ENCODE results near the gene PIM3.

Gene PIM3

GRCh38 chr22:49928185-49928495 is 32.4 kb upstream of the PIM3 start:
- DNase-seq (ENCODE audit: low read depth) = no peak

- DNase-seq (ENCODE audit: low read depth) = no peak
Measured at GRCh38 chr22:49928555-49929210, 31.9 kb upstream of the PIM3 start.

- peak; percentile 72 for DNase-seq (ENCODE audit: low read depth)
Measured at GRCh38 chr22:49929211-49929979, 31.2 kb upstream of the PIM3 start.

DNA sequence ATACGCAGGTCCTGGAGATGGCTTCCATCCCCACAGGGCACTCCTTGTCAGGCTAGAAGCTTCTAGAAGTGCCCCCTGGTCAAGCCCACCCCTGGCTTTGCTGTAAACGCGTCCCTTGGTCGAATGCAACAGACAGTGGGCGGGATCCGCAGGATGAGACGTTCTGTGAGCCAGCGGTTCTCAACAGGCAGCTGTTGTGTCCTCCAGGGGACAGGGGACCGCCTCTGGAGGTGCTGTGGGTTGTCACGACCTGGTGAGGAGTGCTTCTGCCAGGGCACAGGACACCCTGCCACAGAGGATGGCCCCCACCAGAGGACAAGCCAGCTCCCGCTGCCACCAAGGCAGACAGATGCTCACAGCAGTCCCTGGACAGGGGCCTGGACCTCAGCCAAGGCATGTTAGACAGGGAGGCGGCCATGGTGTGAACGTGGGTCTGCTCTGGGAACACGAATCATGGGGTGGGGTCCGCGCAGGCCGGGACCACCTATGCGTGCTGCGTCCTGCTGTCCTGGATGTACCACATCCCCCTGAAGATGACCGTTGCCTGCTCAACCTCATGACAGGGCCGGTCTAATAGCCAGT is 30.5 kb upstream of the PIM3 start:
- no peak for DNase-seq (ENCODE audit: low read depth)

GRCh38 chr22:49930596-49931412 is 29.8 kb upstream of the PIM3 start:
- DNase-seq (ENCODE audit: low read depth) = peak; percentile 47

DNA sequence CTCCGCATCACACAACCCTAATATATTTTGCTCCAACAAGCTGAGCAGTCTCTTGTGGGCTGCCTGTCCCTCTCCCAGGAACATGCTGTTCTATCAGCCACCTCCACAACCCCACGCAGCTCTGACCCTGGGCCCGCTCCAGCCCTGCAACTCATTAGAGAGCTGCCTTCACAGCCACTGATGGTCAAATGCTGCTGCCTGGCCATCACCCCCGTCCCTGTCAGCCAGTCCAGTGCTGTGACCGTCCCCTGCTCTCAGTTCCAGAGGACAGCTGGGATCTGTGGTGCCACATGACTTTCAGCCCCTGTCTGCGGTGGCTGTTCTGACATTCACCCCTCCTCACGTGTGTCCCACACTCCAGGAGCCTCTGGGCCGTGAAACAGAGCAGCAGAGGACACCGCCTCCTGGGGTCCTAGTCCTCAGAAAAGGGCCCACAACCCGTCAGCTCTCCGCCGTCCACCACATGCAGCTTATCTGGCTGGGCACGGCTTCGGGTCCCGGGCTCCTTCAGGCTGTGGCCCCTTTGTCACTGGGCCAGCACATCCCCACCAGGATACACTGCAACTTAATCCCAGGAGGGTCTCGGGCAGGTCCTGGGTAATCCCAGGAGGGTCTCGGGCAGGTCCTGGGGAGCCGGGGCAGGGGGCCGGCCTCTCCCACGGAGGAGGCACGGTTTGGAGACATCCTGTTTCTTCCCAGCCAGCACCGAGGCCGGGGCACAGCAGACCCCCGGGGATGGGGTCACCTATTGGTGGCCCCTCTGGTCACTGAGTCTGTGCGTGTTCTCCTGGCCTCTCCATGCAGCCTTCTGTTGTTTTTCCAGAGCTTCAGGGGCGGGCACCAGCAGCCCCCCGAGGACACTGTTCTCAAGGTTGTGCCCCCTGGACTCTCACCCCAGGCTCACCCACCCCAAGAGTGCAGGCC is 27.1 kb upstream of the PIM3 start:
- DNase-seq (ENCODE audit: low read depth) = no peak

DNA sequence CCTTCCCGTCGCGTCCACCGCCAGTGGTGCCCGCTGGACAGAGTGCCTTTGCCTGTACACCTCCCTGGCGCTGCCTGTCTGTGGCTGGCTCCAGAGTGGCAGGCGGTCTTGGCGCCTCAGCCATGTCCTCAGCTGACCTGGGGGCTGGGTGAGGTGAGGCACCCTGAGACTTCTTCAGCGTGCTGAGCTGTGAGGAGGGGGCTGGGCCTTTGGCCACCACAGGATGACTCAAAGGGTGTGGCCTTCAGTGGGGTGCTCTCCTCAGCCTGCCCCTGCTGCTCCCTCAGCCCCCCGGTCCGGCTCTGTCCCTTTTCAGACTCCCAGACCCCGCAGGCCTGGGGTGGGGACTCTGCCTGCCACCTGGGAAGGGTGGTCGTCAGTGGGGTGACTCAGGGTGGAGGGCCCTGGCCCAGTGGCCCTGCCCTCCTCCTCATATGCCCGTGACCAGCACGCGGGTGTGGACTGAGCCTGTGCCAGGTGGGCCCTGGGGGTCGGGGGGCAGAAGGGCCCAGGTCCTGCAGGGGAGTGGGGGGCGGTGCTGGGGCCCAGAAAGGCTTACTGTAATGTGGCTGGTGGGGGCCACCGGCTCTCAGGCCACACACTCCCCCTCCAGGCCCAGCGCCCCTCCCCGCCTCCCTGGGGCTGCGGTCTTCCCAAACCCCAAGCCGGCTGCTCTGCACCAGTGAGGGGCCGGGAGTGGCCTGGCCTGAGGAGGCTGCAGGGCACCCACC is 26.2 kb upstream of the PIM3 start:
- DNase-seq (ENCODE audit: low read depth) = no peak

GRCh38 chr22:49934891-49935557 is 25.5 kb upstream of the PIM3 start:
- peak; percentile 93 for DNase-seq (ENCODE audit: low read depth)

- peak; percentile 52 for DNase-seq (ENCODE audit: low read depth)
Measured at GRCh38 chr22:49935561-49935960, 25.0 kb upstream of the PIM3 start.

- DNase-seq (ENCODE audit: low read depth) = peak; percentile 98
Measured at GRCh38 chr22:49936018-49936972, 24.3 kb upstream of the PIM3 start.

DNA sequence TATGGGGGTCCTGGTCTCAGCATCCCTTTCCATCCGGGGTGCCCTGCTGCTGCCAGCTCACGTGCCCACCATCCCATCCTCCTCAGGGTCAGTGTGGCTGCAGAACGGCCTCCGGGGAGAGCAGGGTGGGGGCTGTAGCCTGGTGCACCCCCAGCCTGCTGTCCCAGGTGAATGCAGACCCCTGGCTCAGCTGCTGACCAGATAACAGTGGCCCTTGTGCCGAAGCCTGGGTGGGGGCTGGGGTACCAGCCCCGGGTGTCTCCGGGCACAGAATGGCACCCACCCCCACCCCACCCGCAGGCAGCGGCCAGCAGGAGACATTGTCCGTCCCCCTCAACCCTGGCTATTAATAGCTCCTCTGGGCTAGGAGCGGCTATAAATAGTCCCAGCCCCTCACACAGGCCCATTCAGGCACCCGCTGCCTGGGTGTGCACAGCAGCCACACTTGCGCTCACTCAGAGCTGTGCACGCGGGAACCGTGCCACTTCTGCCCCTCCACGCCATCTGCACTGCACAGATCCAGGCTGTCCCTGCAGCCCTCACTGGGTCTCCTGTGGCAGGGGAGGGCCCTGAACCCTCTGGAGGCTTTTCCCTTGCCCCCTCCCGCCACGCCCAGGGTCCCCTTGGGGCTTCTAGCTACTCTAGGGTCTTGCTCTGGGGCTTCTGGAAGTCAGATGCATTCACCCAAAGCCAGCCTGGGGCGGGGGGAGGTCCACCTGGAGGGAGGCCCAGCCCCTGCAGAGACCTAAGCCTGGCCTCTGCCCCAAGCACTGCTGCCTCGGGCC is 23.4 kb upstream of the PIM3 start:
- DNase-seq (ENCODE audit: low read depth) = no peak

- DNase-seq (ENCODE audit: low read depth) = no peak
Measured at GRCh38 chr22:49937758-49938564, 22.6 kb upstream of the PIM3 start.

GRCh38 chr22:49938565-49939136 is 21.9 kb upstream of the PIM3 start:
- DNase-seq (ENCODE audit: low read depth) = no peak

DNA sequence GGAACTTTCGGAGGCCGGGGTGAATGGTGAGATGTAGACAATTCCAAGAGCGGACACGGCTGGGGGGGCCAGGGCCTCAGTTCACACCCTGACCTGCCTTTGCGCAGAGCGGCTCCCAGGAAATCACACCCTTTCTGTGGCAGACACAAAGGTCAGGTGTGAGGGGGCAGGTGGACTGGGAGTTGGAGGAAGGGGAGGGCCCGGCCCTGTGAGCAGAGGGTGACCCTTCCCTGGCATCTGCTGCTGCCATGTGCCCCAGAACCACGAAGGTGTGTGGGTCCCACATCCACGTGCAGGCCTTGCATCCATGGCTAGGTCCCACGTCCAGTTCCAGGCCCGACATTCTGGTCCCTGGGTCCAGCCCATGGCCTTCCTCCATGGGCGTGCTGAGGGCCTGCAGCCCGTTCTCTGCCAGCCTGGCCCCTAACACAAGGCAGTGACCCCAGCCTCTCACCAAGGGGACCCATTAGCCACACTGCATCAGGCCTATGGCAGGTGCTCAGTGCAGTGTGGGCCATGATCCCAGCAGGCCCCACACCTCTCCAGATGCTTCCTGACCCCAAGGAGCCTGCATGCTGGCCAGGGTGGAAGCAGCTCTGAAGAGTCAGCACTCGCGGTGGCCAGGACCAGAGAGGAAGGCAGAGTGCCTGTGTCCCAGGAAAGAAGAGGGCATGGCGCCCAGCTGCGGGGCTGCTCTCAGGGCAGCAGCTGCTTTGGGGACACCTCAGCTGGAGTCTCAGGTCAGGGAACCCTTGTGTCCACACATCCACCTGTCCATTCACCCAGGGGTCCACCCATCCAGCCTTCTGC is 18.9 kb upstream of the PIM3 start:
- DNase-seq (ENCODE audit: low read depth) = no peak

GRCh38 chr22:49942565-49943404 is 17.8 kb upstream of the PIM3 start:
- DNase-seq (ENCODE audit: low read depth) = no peak
